GM19025 (cell line): ENCODE measurements around the gene MED16.

Source experiments
- ATAC-seq: cut with Tn5 transposase; IDR thresholded peaks from one replicate; pipeline ENCODE4 v1.9.1; 2021; ENCODE audit warnings: mild to moderate bottlenecking, low read depth, moderate library complexity; ENCODE audit not compliant: unreplicated experiment

The MED16 gene

GRCh38 chr19:929203-929890 is 36.4 kb upstream of the MED16 start:
- ATAC-seq, result no peak

- ATAC-seq, result no peak
Measured at GRCh38 chr19:928471-929202, 35.6 kb upstream of the MED16 start.

GRCh38 chr19:927780-928401 is 34.9 kb upstream of the MED16 start:
- ATAC-seq, result no peak

- ATAC-seq, result no peak
Measured at GRCh38 chr19:927351-927779, 34.4 kb upstream of the MED16 start.

DNA sequence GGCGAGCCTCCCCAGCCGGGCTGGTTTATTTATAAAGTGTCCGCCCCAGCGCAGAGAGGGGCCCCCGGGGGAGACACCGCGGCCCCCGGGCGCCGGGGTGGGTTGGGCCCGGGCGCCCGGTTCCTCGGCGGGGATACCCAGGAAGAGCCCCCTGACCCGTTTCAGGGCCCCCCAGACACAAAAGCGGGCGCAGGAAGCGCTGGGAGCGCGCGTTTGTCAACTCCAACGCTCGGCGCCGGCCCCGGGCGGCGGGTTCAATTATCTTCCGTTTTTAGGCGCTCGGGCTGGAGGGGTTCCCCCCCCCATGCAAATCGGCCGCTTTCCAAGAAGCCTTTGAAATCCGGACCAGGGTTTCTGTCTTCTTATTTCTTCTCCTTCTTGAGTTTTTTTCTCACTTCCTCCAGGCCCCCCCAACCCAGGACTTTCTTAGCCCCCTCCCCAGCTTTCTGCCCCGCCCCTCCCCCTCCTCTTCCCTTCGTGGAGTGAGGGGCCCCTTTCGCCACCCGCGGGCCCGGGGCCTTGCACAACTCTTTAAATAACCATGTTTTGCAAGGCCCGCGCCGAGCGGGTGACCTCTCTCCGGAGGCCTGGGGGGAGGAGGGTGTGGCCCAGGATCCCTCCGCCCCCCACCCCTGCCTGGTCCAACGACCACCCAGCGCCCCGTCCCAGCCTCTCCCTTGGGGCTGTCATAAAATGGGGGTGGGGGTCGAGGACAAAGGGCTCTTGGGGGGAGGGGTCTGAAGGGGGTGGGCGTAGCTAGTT is 33.8 kb upstream of the MED16 start:
- ATAC-seq, result no peak

GRCh38 chr19:926323-926588 is 33.3 kb upstream of the MED16 start:
- ATAC-seq, result no peak

DNA sequence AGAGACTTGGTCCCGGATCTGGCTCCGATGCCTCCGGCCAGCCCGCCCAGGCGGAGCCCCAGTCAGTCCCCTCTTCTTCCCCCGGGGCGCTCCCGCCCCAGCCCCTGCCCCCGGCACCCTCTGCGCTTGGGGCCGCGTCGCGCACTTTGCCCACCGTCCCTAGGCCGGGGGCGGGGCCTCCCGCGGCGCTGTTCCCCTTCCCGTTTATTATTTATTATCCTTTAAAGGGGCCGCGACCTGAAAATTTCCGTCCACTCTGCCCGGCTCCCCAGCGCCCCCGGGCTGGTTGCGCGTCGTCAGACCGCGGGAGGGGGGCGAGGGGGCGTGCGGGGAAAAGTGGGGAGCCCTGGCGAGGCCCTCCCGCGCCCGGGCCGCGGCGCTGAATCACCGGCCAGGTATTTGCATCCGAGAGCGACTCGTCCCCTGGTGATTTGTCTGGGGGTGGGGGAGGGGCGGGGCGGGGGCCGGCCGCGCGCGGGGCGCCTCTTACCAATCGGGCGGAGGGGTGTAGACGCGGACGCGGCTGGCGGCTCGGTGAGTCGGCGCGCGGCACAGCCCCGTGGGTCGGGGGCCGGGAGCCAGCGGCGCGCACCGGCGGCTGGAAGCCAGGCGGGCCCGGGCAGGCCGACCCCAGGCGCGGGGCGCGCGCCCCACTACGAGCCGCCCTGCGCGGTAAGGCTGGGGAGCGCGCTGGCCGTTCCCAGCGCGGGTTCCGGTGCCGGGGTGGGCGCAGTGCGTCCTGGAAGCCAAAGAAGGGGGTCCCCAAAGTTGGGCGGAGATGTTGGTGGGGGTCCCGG is 32.7 kb upstream of the MED16 start, which contains the start of gene ARID3A:
ARID3A (plus strand) TSS at position 510 of the 797 bp plus-strand sequence. CDS start 3,494 bp downstream, outside the sequence.
- ATAC-seq, result peak; percentile 66

DNA sequence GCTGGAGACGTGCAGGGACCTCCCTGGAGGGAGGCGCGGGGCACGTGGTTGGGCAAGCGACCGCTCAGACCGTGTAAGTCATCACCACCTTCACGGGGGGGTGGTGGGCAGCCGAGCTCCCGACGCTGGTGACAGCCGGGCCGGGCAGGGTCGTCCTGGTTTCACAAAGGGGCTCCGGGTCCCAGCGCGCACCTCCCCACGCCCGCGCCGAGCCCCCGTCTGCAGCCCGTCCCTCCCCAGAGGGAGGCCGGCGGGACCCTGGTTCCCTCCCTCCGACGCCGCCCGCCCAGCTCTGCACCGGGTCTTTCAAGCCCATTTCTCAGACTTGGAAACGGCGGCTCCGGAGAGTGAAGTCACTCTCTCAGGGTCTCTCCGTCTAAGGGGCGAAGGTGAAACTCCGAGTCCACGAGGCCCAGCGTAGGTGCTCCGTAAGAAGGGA is 32.1 kb upstream of the MED16 start:
- ATAC-seq, result peak; percentile 37

DNA sequence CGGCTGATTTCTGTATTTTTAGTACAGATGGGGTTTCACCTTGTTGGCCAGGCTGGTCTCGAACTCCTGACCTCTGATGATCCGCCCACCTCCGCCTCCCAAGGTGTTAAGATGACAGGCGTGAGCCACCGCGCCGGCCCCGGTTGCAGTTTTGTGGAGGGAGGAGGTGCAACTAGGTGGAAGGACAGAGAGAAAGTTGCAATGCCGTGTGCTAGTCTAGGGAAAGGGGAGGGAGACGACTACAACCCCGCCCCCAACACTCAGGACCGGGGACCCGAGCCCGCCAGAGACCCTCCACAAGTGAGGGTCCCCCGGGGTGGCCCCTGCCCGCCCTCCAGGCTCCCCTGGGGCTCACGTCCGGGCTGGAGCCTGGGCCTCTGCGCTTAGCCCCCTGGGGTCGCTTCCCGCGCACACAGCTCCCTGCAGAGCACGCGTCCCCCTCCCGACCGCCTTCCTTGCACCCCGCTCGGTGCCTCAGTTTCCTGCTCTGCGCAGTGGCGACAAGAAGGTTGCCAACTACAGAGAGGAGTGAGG is 31.6 kb upstream of the MED16 start:
- ATAC-seq, result no peak

DNA sequence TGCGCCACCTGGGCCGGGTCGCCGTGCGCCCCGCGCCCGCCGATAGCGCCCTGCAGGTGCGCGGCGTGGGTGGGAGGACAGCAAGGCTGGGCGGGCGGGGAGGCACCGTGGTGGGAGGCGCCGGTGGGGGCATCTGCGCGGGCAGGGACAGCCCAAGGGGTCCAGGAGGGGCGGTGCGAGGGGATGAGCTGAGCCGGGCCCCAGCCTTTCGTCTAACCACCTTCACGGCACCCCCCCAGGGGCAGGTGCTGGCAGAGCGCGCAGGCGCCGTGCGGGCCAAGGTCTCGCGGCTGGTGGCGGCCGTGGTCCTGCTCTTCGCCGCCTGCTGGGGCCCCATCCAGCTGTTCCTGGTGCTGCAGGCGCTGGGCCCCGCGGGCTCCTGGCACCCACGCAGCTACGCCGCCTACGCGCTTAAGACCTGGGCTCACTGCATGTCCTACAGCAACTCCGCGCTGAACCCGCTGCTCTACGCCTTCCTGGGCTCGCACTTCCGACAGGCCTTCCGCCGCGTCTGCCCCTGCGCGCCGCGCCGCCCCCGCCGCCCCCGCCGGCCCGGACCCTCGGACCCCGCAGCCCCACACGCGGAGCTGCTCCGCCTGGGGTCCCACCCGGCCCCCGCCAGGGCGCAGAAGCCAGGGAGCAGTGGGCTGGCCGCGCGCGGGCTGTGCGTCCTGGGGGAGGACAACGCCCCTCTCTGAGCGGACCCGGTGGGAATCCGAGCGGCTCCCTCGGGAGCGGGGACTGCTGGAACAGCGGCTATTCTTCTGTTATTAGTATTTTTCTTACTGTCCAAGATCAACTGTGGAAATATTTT is 27.3 kb upstream of the MED16 start:
- ATAC-seq, result no peak

GRCh38 chr19:919199-920050 is 26.4 kb upstream of the MED16 start:
- ATAC-seq, result no peak

- ATAC-seq, result no peak
Measured at GRCh38 chr19:918481-919198, 25.7 kb upstream of the MED16 start.

- ATAC-seq, result no peak
Measured at GRCh38 chr19:918152-918437, 25.1 kb upstream of the MED16 start.

DNA sequence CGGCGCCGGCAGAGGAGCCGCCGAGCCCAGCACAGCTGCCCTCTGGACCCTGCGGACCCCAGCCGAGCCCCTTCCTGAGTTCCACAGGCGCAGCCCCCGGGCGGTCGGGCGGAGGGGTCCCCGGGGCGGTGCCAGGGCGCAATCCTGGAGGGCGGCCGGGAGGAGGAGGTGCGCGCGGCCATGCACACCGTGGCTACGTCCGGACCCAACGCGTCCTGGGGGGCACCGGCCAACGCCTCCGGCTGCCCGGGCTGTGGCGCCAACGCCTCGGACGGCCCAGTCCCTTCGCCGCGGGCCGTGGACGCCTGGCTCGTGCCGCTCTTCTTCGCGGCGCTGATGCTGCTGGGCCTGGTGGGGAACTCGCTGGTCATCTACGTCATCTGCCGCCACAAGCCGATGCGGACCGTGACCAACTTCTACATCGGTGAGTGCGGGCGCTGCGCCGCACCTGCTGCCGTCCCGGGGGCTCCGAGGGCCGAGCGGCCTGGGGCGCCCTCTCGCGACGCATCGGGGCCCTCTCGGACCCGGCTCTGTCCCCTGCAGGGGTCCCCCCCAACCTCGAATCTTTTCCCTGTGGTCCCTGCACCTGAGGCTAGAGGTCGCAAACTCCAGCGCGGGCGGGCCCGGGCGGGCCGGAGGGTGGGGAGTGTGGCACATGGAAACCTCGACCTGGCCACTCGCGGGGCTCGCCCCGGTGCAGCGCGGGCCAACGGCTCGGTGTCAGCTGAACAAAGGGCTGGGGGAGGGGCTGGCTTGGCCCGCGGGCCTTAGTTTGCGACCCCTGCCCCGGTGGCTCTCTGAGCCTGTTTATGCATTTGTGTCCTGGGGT is 24.6 kb upstream of the MED16 start, which contains the start of gene KISS1R:
KISS1R (plus strand) TSS at position 11 of the 829 bp plus-strand sequence; CDS start at position 181, 170 bp downstream.
- ATAC-seq, result no peak

GRCh38 chr19:916645-917322 is 23.8 kb upstream of the MED16 start:
- no peak for ATAC-seq

DNA sequence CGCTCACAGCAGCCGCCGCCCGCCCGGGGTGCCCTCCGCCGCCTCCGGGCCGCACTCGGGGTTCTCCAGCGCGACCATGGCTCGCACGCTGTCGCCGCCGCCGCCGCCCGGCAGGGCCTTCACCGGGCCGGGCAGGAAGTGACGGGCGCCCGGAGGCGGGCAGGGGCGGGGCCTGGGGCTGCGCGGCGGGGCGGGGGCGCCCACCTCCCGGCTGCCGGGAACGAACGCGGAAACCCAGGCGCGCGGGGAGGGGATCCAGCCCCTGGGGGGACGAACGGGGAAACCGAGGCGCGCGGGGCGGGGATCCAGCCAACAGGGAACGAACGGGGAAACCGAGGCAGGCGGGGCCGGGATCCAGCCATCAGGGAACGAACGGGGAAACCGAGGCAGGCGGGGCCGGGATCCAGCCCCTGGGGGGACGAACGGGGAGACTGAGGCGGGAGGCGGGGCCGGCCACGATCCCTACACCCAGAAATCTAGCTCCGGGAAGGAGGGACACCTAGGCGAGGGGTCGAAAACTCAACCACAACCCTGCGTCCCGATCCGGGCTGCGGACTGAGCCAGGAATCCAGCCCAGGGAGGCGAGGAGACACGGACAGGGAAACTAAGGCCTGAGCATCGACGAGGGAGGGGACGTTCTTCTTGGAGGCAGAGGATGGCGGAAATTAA is 20.2 kb upstream of the MED16 start, which contains the start of gene R3HDM4:
R3HDM4 (minus strand) TSS at position 140 of the 669 bp plus-strand sequence; CDS start at position 78, 62 bp downstream.
- ATAC-seq, result peak; percentile 47
